ENCODE measurements around the gene TMEFF2. TPM values are rescaled to one million over a fixed set of nuclear protein-coding genes. Genes with fewer than 3 reads are reported as not detected.

The TMEFF2 gene
- total RNA-seq, 1 donor: under 0.01 TPM

DNA sequence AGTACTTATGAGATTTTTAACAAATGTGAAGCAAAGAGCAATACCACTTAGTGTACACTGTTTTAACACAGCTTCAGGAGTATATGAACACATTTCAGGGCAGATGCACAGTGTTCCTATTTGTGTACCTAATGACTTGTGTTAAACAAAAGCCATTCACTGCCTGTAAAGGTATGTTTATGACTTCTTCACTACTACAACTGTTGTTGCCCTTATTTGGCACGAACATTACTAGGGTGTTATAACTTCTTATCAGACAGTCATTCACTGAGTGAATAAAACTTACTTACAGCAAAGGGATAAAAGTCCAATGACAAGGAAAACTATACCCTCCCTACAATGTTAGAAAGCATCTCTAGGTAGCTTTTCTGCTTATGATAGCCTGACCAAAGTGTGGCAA is 262.4 kb downstream of the TMEFF2 start:
- Histone ChIP-seq H3K27ac (ENCODE audit: low read depth, low read length) (no peak overlapping the region), H4K20me1 (ENCODE audit: insufficient read depth, low read length) (no peaks in the 10 kb centered on the region), H3K4me2 (ENCODE audit: insufficient read depth, low read length) (no peak overlapping the region), H3K9me3 (ENCODE audit: low read depth, low read length) (no peaks in the 10 kb centered on the region), H3K36me3 (ENCODE audit: insufficient read depth, low read length) (no peaks in the 10 kb centered on the region), H3K27me3 (ENCODE audit: insufficient read depth, low read length) (no peaks in the 10 kb centered on the region), H3K4me1 (ENCODE audit: insufficient read depth, low read length) (peaks cover 5% of the 10 kb centered on the region), H3K79me2 (ENCODE audit: insufficient read depth, low read length) (no peaks in the 10 kb centered on the region), H3K4me3 (ENCODE audit: insufficient read depth, low read length) (no peak overlapping the region), H2AFZ (ENCODE audit: low read length) (no peak overlapping the region)
- TF ChIP-seq, protein P1, sequence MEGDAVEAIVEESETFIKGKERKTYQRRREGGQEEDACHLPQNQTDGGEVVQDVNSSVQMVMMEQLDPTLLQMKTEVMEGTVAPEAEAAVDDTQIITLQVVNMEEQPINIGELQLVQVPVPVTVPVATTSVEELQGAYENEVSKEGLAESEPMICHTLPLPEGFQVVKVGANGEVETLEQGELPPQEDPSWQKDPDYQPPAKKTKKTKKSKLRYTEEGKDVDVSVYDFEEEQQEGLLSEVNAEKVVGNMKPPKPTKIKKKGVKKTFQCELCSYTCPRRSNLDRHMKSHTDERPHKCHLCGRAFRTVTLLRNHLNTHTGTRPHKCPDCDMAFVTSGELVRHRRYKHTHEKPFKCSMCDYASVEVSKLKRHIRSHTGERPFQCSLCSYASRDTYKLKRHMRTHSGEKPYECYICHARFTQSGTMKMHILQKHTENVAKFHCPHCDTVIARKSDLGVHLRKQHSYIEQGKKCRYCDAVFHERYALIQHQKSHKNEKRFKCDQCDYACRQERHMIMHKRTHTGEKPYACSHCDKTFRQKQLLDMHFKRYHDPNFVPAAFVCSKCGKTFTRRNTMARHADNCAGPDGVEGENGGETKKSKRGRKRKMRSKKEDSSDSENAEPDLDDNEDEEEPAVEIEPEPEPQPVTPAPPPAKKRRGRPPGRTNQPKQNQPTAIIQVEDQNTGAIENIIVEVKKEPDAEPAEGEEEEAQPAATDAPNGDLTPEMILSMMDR (IDR thresholded peaks at IDR 0.05; ENCODE audit: extremely low read depth, low read depth, low read length): no peak
- DNase-seq (ENCODE audit: insufficient read length, low spot score, missing footprints): no peak

DNA sequence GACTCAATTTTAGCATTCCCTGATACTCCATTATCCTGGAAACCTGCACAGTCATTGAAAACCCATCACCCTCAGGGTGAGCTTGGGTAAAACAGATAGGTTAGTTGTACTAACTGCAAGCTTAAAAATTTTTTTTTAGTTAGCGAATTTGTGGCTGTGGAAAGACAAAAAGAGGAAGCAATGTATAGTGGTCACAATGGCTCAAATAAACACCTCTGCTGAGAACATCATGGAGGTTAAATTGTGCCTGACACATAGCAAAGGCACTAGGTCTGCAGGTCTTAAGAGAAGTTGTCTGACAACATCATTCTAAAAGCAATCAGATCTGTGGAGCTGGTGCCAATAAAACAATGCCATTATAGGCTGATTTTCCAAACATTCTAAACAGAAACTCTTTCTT is 263.4 kb downstream of the TMEFF2 start:
- DNase-seq (ENCODE audit: insufficient read length, low spot score, missing footprints): no peak
- Histone ChIP-seq H3K4me1 (ENCODE audit: insufficient read depth, low read length) (peaks cover 9% of the 10 kb centered on the region), H3K79me2 (ENCODE audit: insufficient read depth, low read length) (no peaks in the 10 kb centered on the region), H3K36me3 (ENCODE audit: insufficient read depth, low read length) (no peaks in the 10 kb centered on the region), H3K27ac (ENCODE audit: low read depth, low read length) (no peak overlapping the region), H3K4me3 (ENCODE audit: insufficient read depth, low read length) (no peak overlapping the region), H2AFZ (ENCODE audit: low read length) (no peak overlapping the region), H3K9me3 (ENCODE audit: low read depth, low read length) (no peaks in the 10 kb centered on the region), H3K27me3 (ENCODE audit: insufficient read depth, low read length) (no peaks in the 10 kb centered on the region), H3K4me2 (ENCODE audit: insufficient read depth, low read length) (no peak overlapping the region), H4K20me1 (ENCODE audit: insufficient read depth, low read length) (no peaks in the 10 kb centered on the region)
- TF ChIP-seq, protein P1 (IDR thresholded peaks at IDR 0.05; ENCODE audit: extremely low read depth, low read depth, low read length): no peak

DNA sequence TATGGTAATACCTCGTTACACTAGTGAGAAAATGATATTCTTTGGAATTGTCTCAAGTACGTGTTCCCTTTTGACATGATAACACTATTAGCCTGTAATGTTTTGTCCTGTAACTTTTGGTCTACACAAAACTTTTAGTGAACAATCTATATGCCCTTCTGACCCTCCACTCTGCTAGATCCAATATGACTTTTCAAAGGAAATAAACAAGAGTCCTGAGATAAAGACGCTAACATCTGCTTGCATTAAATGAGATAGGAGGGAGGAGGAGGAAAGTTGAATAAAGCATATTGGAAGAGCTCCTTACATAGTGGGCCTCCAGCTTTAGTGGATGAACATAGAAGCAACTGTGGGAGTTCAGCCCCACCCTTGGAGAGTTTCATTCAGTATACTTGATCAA is 264.5 kb downstream of the TMEFF2 start:
- Histone ChIP-seq H2AFZ (ENCODE audit: low read length) (no peak overlapping the region), H3K4me1 (ENCODE audit: insufficient read depth, low read length) (peaks cover 9% of the 10 kb centered on the region), H3K36me3 (ENCODE audit: insufficient read depth, low read length) (no peaks in the 10 kb centered on the region), H3K4me2 (ENCODE audit: insufficient read depth, low read length) (no peak overlapping the region), H3K27me3 (ENCODE audit: insufficient read depth, low read length) (no peaks in the 10 kb centered on the region), H3K9me3 (ENCODE audit: low read depth, low read length) (no peaks in the 10 kb centered on the region), H3K79me2 (ENCODE audit: insufficient read depth, low read length) (no peaks in the 10 kb centered on the region), H4K20me1 (ENCODE audit: insufficient read depth, low read length) (no peaks in the 10 kb centered on the region), H3K4me3 (ENCODE audit: insufficient read depth, low read length) (no peak overlapping the region), H3K27ac (ENCODE audit: low read depth, low read length) (no peak overlapping the region)
- DNase-seq (ENCODE audit: insufficient read length, low spot score, missing footprints): no peak
- TF ChIP-seq, protein P1 (IDR thresholded peaks at IDR 0.05; ENCODE audit: extremely low read depth, low read depth, low read length): no peak

DNA sequence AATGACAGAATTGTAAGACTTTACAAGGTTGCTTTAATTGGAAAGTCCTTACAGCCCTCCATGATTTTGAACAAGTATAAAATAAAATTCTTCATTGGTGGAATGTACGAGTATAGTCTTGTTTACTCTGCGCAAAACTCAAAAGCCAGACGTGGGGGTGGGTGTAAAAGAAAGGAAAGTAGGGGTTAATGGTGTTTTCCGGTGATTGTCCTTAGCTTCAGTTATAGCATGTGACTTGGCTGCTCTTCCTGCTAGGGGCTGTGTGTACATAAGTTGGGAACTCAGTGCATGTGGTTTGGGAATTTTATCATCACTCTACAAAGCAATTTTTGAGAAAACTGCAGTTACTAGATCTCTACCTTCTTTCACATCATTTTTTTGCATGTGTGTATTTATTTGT is 265.4 kb downstream of the TMEFF2 start:
- Histone ChIP-seq H3K9me3 (ENCODE audit: low read depth, low read length) (no peaks in the 10 kb centered on the region), H3K4me1 (ENCODE audit: insufficient read depth, low read length) (peaks cover 9% of the 10 kb centered on the region), H3K4me3 (ENCODE audit: insufficient read depth, low read length) (no peak overlapping the region), H3K4me2 (ENCODE audit: insufficient read depth, low read length) (no peak overlapping the region), H3K36me3 (ENCODE audit: insufficient read depth, low read length) (no peaks in the 10 kb centered on the region), H2AFZ (ENCODE audit: low read length) (no peak overlapping the region), H4K20me1 (ENCODE audit: insufficient read depth, low read length) (no peaks in the 10 kb centered on the region), H3K27ac (ENCODE audit: low read depth, low read length) (no peak overlapping the region), H3K79me2 (ENCODE audit: insufficient read depth, low read length) (no peaks in the 10 kb centered on the region), H3K27me3 (ENCODE audit: insufficient read depth, low read length) (no peaks in the 10 kb centered on the region)
- DNase-seq (ENCODE audit: insufficient read length, low spot score, missing footprints): no peak
- TF ChIP-seq, protein P1 (IDR thresholded peaks at IDR 0.05; ENCODE audit: extremely low read depth, low read depth, low read length): no peak

All from osteoblast (primary cell).